ENCODE results near the gene SRBD1. TPM values are rescaled to one million over a fixed set of nuclear protein-coding genes. Genes with fewer than 3 reads are reported as not detected.
A peak's percentile ranks its signal among the peaks of the same experiment; 100 is the strongest.

The SRBD1 gene
- polyA plus RNA-seq, 1 donor from 2014 or later: 5.3 TPM

GRCh38 chr2:45582522-45582921 is 28.5 kb downstream of the SRBD1 start:
- H3K27me3 ChIP-seq (ENCODE audit: insufficient read depth, low read depth, low read length): no peaks in the 10 kb centered on the region
- H2AFZ ChIP-seq (ENCODE audit: low read depth, low read length): no peak overlapping the region
- no peak overlapping the region for H3K4me2 ChIP-seq (ENCODE audit: low read length)
- H3K9me2 ChIP-seq (ENCODE audit: insufficient read depth, low read length): no peaks in the 10 kb centered on the region
- no peak overlapping the region for H3K9ac ChIP-seq (ENCODE audit: low read length)
- H3K9me3 ChIP-seq (ENCODE audit: low read length): no peaks in the 10 kb centered on the region
- no peaks in the 10 kb centered on the region for H3F3A ChIP-seq (ENCODE audit: insufficient read depth, low read length, poor library complexity, severe bottlenecking)
- H3K36me3 ChIP-seq (ENCODE audit: insufficient read depth, low read length): no peaks in the 10 kb centered on the region
- H4K20me1 ChIP-seq (ENCODE audit: insufficient read depth): no peaks in the 10 kb centered on the region
- no peak overlapping the region for H3K4me3 ChIP-seq (ENCODE audit: low read length)
- TF ChIP-seq CTCF (IDR thresholded peaks at IDR 0.05; ENCODE audit: poor library complexity, severe bottlenecking) (no peak), TAF1 (IDR thresholded peaks at IDR 0.05; ENCODE audit: low read depth) (no peak), REST (IDR thresholded peaks at IDR 0.05; ENCODE audit: borderline replicate concordance) (no peak), EZH2 (IDR thresholded peaks at IDR 0.05; ENCODE audit: borderline replicate concordance, insufficient read depth, low read length, poor library complexity, severe bottlenecking) (no peak), EP300 (conservative IDR thresholded peaks at IDR 0.05; ENCODE audit: poor library complexity, severe bottlenecking) (no peak), SMC3 (conservative IDR thresholded peaks at IDR 0.05; ENCODE audit: poor library complexity) (no peak)
- H3K27ac ChIP-seq (ENCODE audit: low read length): no peak overlapping the region
- no peaks in the 10 kb centered on the region for H3K79me2 ChIP-seq (replicated peaks; ENCODE audit: insufficient read depth, low read length)

- no peaks in the 10 kb centered on the region for H3K36me3 ChIP-seq (ENCODE audit: insufficient read depth, low read length)
Measured at GRCh38 chr2:45578056-45578843, 32.8 kb downstream of the SRBD1 start.

More at GRCh38 chr2:45578056-45578843, 32.8 kb downstream of the SRBD1 start:
- Histone ChIP-seq H3F3A (ENCODE audit: insufficient read depth, low read length, poor library complexity, severe bottlenecking) (no peaks in the 10 kb centered on the region), H4K20me1 (ENCODE audit: insufficient read depth) (no peaks in the 10 kb centered on the region), H3K4me2 (ENCODE audit: low read length) (no peak overlapping the region), H3K9me2 (ENCODE audit: insufficient read depth, low read length) (no peaks in the 10 kb centered on the region), H3K27me3 (ENCODE audit: insufficient read depth, low read depth, low read length) (no peaks in the 10 kb centered on the region), H3K9me3 (ENCODE audit: low read length) (no peaks in the 10 kb centered on the region), H3K4me3 (ENCODE audit: low read length) (no peak overlapping the region), H2AFZ (ENCODE audit: low read depth, low read length) (no peak overlapping the region), H3K9ac (ENCODE audit: low read length) (no peak overlapping the region), H3K27ac (ENCODE audit: low read length) (no peak overlapping the region), H3K79me2 (replicated peaks; ENCODE audit: insufficient read depth, low read length) (no peaks in the 10 kb centered on the region)
- TF ChIP-seq CTCF (IDR thresholded peaks at IDR 0.05; ENCODE audit: poor library complexity, severe bottlenecking) (peak; percentile 24), SMC3 (conservative IDR thresholded peaks at IDR 0.05; ENCODE audit: poor library complexity) (no peak)

Measured in neural cell (in vitro differentiated cells).